ENCODE results near the gene CLIC1.
A peak's percentile ranks its signal among the peaks of the same experiment; 100 is the strongest.
"Not testable (repeated sequence)": the region's sequence is repeated elsewhere in the genome, so short reads cannot be mapped to it uniquely, and the experiment has no call there.

CLIC1 gene

DNA sequence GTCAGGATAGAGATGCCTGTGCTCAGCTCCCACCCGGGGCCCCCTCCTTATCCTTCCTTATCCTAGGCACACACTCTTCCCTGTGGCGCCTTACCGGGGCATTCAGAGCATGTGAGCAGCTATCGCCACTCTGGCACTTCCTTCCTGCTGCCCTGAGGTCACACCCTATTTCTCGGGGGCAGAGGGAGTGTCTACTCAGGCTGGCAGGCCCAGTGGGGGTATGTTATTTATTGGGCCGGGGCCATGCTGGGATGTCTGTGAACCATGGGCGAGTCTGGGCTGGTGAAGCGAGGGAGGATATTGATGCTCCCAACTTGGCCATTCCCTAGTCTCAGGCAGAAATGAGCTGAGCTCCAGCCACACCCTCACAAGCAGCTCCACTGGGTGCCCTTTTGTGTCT is 25.1 kb downstream of the CLIC1 start:
- no peak for TF ChIP-seq ZFX (IDR thresholded peaks at IDR 0.05; ENCODE audit: borderline replicate concordance)
- TF ChIP-seq, protein P1, sequence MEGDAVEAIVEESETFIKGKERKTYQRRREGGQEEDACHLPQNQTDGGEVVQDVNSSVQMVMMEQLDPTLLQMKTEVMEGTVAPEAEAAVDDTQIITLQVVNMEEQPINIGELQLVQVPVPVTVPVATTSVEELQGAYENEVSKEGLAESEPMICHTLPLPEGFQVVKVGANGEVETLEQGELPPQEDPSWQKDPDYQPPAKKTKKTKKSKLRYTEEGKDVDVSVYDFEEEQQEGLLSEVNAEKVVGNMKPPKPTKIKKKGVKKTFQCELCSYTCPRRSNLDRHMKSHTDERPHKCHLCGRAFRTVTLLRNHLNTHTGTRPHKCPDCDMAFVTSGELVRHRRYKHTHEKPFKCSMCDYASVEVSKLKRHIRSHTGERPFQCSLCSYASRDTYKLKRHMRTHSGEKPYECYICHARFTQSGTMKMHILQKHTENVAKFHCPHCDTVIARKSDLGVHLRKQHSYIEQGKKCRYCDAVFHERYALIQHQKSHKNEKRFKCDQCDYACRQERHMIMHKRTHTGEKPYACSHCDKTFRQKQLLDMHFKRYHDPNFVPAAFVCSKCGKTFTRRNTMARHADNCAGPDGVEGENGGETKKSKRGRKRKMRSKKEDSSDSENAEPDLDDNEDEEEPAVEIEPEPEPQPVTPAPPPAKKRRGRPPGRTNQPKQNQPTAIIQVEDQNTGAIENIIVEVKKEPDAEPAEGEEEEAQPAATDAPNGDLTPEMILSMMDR (IDR thresholded peaks at IDR 0.05): no peak
- H3K27ac ChIP-seq: no peak overlapping the region

DNA sequence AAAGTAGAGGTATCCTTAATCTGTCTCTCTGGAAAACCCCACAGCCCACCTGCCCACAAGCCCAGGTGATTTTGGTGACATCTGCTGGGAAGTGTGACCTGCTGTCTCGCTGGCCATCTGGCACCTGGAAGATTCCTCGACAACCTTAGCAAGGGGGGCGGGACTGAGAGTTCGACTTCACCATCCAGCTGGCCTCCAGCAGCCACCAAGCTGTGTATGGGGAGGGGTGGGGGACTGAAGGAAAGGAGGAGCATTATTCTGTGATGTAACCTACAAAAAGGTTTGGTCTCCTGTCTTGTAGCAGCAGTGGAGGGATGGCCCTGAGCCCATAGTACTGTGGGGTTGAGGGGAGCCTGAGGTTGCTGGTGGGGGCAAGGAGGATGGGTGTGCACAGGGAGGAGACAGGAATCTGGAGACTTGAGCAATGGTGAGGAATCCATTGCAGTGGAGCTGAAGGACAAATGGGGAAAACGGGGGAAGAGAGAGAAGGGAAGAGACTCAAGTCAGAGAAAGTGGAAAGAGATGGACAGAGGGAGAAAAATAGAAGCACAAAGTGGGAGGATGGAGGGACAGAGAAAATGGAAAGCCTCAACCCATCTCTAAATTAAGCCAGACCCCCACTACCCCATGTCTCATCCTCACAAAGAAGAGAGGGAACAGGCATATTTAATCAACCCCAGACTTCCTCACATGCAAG is 25.7 kb downstream of the CLIC1 start:
- no peak overlapping the region for H3K27ac ChIP-seq
- no peak for TF ChIP-seq ZFX (IDR thresholded peaks at IDR 0.05; ENCODE audit: borderline replicate concordance)
- TF ChIP-seq, protein P1 (IDR thresholded peaks at IDR 0.05): no peak

DNA sequence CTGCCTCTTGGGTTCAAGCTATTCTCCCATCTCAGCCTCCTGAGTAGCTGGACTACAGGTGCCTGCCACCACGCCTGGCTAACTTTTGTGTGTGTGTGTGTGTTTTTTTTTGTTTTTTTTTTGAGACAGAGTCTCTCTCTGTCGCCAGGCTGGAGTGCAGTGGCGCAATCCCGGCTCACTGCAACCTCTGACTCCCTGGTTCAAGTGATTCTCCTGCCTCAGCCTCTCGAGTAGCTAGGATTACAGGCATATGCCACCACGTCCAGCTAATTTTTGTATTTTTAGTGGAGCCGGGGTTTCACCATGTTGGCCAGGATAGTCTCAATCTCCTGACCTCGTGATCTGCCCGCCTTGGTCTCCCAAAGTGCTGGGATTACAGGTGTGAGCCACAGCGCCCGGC is 27.2 kb downstream of the CLIC1 start:
- H3K27ac ChIP-seq: not testable (repeated sequence)

DNA sequence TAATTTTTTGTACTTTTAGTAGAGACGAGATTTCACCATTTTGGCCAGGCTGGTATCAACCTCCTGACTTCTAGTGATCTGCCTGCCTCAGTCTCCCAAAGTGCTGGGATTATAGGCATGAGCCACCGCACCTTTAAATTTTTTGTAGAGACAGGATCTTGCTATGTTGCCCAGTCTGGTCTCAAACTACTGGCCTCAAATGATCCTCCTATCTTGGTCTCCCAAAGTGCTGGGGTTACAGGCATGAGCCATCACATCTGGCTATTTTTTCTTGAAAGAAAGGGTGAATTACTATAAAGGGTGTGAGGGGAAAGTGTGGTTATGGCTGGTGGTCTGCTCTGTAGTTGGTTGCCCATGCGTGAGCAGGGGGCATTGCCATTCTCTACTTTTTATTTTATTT is 28.1 kb downstream of the CLIC1 start:
- no peak overlapping the region for H3K27ac ChIP-seq
- TF ChIP-seq ZFX (IDR thresholded peaks at IDR 0.05; ENCODE audit: borderline replicate concordance): no peak
- TF ChIP-seq, protein P1 (IDR thresholded peaks at IDR 0.05): no peak

DNA sequence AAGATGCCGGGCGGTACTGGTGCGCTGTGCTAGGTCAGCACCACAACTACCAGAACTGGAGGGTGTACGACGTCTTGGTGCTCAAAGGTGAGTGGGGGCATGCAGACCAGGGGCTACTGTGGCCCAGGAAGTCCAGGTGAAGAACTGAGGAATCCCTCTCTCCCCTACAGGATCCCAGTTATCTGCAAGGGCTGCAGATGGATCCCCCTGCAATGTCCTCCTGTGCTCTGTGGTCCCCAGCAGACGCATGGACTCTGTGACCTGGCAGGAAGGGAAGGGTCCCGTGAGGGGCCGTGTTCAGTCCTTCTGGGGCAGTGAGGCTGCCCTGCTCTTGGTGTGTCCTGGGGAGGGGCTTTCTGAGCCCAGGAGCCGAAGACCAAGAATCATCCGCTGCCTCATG is 28.6 kb downstream of the CLIC1 start:
- H3K27ac ChIP-seq: no peak overlapping the region
- TF ChIP-seq ZFX (IDR thresholded peaks at IDR 0.05; ENCODE audit: borderline replicate concordance): no peak
- TF ChIP-seq, protein P1 (IDR thresholded peaks at IDR 0.05): no peak

DNA sequence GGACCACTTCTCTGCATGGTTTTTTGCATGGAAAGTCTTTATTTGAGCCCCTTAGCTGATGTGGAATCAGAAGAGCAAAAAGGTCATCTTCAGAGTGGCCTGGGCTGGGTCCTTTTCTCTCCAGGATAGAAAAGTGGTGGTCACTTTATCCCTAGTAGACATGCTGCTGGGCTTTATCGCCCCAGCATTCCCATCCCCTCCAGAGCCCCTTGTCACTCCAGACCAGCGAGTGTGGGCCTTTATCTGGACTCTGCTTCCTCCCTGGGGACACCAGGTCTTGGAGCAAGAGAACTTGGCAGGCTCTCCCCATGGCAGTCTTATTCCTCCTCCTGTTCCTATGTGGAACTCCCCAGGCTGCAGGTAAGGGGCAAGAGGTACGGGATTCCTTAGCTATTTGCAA is 29.7 kb downstream of the CLIC1 start, which contains the start of gene LY6G6F:
Gene LY6G6F (plus strand): TSS at position 268 of the 400 bp plus-strand sequence. CDS start 41 bp downstream, at position 309.
- no peak for TF ChIP-seq ZFX (IDR thresholded peaks at IDR 0.05; ENCODE audit: borderline replicate concordance)
- H3K27ac ChIP-seq: no peak within 1 kb of the TSS

DNA sequence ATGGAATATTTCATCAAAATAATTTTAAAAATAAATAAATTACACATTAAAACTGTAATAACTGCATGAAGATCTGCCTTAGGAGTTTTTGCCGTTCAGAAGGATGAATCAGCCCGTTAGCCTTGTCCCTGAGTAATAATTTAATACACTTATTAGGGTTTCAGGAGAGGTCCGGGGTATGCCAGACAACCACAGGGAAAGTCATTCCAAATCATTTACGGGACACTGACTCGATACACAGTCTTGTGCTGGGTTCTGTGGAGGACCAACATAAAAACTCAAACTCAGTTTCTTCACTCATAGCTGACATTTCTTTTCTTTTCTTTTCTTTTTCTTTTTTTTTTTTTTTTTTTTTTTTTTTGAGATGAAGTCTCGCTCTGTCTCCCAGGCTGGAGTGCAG is 30.4 kb downstream of the CLIC1 start:
- no peak overlapping the region for H3K27ac ChIP-seq
- TF ChIP-seq, protein P1 (IDR thresholded peaks at IDR 0.05): no peak
- no peak for TF ChIP-seq ZFX (IDR thresholded peaks at IDR 0.05; ENCODE audit: borderline replicate concordance)

DNA sequence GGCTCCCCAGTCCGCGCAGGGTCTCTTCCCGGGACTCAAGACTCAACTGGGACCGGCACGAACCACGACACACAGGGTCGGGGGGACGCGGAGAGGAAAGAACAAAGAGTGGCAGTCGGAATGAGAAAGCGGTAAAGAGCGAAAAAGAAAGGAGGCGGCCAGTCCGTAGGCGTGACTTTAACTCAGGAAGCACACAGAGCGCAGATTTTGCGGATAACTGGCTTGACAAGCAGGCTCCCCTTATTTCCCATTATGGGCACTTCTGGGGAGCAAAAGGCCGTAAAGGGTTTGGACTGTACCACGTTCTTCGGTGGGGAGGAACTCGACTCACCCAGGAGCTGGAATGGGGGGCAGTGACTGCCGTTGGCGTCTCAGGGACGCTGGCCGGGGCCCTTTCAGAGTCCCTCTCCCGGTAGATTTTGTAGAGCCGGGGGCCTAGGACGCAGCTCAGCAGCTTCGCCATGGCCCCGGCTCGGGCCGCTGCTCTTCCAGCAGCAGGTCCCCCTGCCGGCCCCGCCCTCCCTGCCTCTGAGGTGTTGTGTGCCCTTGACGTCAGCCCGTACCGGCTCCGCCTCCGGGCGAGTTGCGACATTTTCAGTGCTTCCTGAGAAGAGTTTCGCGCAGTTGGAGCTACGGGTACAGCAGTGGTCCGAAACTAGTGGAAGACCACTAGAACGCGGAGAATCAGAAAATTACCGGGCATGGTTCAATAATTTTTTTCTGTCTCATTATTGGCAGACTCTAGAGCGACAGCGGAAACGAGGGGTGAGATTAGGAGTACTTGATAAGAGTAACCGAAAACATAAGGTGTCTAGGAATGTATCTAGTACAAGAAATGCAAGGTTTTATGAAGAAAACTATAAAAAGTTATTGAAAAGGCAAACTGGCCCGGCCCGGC is 33.3 kb downstream of the CLIC1 start, which contains the start of gene ABHD16A:
Gene ABHD16A (minus strand): TSS at position 506 of the 898 bp plus-strand sequence. CDS start 43 bp downstream, at position 463.
- TF ChIP-seq, protein P1 (IDR thresholded peaks at IDR 0.05): no peak
- no peak for TF ChIP-seq ZFX (IDR thresholded peaks at IDR 0.05; ENCODE audit: borderline replicate concordance)
- H3K27ac ChIP-seq: peak within 1 kb of the TSS; percentile 72

All from 22Rv1 (cell line).